ENCODE measurements around the gene GATAD2A. TPM values are rescaled to one million over a fixed set of nuclear protein-coding genes. Genes with fewer than 3 reads are reported as not detected.

The GATAD2A gene
- total and polyA plus RNA-seq, 9 of the 15 experiments (the other 6 are each of a cell fraction or from before 2014, with no cell fraction given): 2.4 to 226 (median 44.2) TPM

GRCh38 chr19:19385896-19386869 is 19.3 kb upstream of the GATAD2A start (continued):
- TF ChIP-seq, protein P1, sequence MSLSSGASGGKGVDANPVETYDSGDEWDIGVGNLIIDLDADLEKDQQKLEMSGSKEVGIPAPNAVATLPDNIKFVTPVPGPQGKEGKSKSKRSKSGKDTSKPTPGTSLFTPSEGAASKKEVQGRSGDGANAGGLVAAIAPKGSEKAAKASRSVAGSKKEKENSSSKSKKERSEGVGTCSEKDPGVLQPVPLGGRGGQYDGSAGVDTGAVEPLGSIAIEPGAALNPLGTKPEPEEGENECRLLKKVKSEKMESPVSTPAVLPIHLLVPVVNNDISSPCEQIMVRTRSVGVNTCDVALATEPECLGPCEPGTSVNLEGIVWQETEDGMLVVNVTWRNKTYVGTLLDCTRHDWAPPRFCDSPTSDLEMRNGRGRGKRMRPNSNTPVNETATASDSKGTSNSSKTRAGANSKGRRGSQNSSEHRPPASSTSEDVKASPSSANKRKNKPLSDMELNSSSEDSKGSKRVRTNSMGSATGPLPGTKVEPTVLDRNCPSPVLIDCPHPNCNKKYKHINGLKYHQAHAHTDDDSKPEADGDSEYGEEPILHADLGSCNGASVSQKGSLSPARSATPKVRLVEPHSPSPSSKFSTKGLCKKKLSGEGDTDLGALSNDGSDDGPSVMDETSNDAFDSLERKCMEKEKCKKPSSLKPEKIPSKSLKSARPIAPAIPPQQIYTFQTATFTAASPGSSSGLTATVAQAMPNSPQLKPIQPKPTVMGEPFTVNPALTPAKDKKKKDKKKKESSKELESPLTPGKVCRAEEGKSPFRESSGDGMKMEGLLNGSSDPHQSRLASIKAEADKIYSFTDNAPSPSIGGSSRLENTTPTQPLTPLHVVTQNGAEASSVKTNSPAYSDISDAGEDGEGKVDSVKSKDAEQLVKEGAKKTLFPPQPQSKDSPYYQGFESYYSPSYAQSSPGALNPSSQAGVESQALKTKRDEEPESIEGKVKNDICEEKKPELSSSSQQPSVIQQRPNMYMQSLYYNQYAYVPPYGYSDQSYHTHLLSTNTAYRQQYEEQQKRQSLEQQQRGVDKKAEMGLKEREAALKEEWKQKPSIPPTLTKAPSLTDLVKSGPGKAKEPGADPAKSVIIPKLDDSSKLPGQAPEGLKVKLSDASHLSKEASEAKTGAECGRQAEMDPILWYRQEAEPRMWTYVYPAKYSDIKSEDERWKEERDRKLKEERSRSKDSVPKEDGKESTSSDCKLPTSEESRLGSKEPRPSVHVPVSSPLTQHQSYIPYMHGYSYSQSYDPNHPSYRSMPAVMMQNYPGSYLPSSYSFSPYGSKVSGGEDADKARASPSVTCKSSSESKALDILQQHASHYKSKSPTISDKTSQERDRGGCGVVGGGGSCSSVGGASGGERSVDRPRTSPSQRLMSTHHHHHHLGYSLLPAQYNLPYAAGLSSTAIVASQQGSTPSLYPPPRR (CRISPR knock-in tag; IDR thresholded peaks at IDR 0.05; ENCODE audit: borderline replicate concordance): no peak
- no peak for TF ChIP-seq ZNF316 (IDR thresholded peaks at IDR 0.05)
- TF ChIP-seq, protein P2, sequence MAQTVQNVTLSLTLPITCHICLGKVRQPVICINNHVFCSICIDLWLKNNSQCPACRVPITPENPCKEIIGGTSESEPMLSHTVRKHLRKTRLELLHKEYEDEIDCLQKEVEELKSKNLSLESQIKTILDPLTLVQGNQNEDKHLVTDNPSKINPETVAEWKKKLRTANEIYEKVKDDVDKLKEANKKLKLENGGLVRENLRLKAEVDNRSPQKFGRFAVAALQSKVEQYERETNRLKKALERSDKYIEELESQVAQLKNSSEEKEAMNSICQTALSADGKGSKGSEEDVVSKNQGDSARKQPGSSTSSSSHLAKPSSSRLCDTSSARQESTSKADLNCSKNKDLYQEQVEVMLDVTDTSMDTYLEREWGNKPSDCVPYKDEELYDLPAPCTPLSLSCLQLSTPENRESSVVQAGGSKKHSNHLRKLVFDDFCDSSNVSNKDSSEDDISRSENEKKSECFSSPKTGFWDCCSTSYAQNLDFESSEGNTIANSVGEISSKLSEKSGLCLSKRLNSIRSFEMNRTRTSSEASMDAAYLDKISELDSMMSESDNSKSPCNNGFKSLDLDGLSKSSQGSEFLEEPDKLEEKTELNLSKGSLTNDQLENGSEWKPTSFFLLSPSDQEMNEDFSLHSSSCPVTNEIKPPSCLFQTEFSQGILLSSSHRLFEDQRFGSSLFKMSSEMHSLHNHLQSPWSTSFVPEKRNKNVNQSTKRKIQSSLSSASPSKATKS (CRISPR knock-in tag; IDR thresholded peaks at IDR 0.05): no peak
- TF ChIP-seq ESRRA (IDR thresholded peaks at IDR 0.05; ENCODE audit: borderline replicate concordance, low read depth): no peak
- no peak for TF ChIP-seq BACH1 (tag; IDR thresholded peaks at IDR 0.05)
- TF ChIP-seq HNRNPL (IDR thresholded peaks at IDR 0.05; ENCODE audit: low read depth, low read length): no peak
- no peak for TF ChIP-seq PHF20 (IDR thresholded peaks at IDR 0.05; ENCODE audit: partially characterized antibody)
- TF ChIP-seq MED1 (CRISPR knock-in tag; IDR thresholded peaks at IDR 0.05; ENCODE audit: borderline replicate concordance): no peak
